Frontal cortex (tissue), 4 donors: Measurements from ENCODE around the gene RBMS3. TPM values are rescaled to one million over a fixed set of nuclear protein-coding genes. Genes with fewer than 3 reads are reported as not detected.

ENCODE experiments used
- DNase-seq, 2 donors: peaks; one replicate each; pipeline ENCODE4 v3.0.0; 2012; ENCODE audit warnings: low spot score in 2 of 2
- FAIRE-seq: peaks from 2 replicates; lab custom pipeline; 2012; peaks lifted over from hg19 to GRCh38; lab: Jason Lieb, UNC
- total RNA-seq: library from RNA; depleted of rRNA; stranded (reverse); fragments of >200 nt; gene quantifications from one replicate; pipeline ENCODE4 v1.2.3, GENCODE V29; 2014
- donor health status: control.
- donor health status: control.
- donor health status: control.

RBMS3 gene
- total RNA-seq, 1 donor from 2014 or later, result 11.4 TPM

DNA sequence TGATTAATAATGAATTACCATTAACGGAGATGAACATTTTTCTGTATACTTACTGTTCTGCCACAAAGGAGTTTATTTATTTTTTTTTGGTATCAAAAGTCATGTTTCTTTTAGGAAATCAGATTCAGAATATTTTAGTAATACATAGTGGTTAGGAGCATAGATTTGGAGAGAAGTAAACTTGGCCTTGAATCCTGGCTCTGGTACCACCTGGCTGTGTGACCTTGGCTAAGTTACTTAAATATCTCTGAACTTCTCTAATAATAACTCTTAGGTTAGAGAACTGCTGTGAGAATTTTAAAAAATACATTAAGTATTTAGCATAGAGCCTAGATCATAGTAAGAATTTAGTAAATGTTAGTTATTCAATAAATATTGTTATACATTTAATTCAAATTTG lies 309.1 kb downstream of the RBMS3 start:
- no peak for FAIRE-seq
- DNase-seq, result no peak

DNA sequence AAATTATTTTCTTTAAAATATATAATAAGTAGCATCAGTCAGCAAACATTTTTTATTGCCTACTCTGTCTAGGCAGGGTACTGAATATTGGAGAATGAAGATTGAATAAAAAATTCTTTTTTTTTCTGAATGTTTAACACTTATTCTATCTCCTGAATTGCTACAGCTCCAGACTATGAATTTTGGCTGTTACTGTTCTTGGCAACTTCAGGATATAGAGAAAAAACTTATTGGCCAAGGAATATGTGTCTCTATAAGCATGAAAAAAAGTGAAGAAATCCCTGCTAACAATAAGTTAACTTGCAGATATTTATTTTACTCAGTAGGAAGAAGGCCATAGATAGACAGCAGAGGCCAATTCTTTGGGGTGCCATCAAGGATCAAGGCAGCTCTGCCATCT lies 309.6 kb downstream of the RBMS3 start:
- DNase-seq (no peak), FAIRE-seq (no peak)

DNA sequence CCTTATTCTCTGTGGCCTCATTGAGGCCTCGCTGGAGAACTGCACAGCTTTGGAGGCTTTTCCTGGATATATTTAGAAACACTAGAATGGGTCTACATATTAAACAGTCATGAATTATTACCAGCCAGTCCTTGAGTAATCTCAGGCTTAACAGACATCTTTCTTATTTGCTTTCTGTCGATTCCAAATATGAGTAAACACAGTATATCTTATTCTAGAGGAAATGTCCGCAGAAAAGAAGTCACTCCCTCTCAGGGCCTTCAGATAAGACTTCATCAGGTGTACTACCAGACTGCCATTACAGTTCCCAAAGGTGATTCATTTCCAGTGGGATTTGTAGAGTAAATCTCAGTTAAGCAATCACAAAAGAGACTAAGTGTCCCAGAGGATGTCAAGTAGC lies 310.7 kb downstream of the RBMS3 start:
- FAIRE-seq, result no peak
- no peak for DNase-seq

DNA sequence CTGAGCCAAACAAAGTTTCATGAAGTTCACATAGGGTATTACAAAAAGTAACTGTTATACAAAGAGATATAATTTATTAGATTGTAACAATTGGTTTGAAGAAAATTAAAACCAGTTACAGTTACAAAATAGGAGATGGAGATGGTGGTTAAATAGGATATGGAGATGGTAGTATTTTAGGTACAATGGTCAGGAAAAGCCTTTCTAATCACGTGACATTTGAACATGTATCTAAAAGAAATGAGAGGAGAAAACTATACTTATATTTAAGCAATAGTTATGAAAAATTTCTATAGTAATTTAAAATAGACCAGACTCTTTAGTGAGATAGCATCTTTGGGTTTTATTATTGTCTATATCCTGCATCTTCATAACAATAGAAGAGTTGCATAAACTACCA lies 312.9 kb downstream of the RBMS3 start:
- DNase-seq (no peak), FAIRE-seq (no peak)

DNA sequence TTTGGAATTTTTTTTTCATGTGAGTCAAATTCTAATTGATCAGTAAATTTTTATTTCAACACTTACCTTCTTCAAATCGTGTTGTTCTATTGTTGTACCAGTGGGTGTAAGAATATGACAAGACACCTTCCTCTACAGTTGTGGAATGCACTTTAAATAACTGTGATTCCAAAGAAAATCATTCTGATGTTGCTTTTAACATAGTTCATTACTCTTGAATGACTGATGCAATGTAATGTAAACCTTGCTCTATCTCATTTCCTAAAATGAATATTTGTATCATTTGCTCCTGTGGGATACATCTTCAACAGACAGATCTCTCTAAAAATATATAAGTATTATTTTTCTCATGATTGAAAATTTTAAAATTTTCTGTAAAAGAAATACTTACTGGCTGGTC lies 313.4 kb downstream of the RBMS3 start:
- no peak for FAIRE-seq

DNA sequence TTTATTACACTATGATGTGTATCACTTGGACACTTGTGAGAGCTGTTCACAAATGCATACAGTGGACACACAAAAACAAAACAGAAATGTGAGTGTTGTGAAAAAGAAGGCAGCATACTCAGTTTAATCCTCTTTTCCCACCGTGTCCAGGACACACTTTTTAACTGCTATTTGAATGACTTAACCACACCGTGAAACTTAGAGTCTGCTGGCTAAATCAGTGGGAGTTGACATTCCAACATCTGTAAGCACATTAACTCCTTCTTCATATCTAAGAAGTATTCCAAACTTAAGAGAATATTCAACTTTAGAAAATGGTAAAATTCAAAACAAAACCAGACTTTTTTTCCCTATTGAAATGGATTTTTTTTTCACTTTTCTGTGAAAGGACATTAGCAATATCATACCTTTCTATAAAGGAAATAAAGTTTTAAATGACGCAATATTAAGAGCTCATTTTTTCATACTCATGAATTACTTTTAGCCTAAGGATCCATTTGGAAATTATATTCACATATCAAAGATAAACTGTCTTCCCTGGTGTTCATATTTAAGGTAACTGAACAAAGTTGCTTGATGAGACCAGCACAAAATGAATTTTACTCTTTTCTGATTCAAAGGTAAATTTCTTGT lies 316.6 kb downstream of the RBMS3 start:
- FAIRE-seq (no peak), DNase-seq (no peak)

More for the DNA sequence above, 313.4 kb downstream of the RBMS3 start:
- DNase-seq, result no peak

DNA sequence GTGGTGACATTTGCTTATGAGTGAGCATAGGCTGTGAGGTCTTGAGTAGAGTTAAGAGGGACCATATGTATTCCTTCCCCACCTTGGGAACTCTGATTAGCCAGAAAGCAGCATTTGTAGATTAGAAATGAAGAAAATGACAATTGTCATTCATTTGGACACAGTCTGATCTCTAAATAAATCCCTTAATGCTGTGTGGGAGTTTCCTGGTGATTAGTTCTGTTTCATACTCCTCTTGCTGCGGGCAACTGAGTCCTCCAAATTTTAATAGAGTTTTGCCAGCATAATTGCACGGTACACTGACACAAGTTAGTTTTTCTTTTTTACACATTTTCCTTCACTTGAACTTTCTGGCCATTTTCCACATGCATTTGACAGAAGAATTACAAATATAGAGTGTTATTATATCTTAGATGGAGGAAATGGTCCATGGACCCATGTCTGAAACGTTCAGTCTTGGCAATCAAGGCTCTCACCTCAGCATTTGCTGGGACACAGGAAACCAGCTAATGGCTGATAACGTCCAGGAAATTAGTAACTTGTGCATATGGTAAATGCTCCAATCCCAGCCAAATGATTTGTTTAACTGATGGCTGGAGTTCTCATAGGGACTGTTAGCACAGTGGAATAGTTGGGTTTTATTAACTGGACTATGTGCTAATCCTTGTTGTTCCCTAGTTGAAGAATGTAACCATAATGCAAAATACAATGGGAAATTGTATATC lies 321.2 kb downstream of the RBMS3 start:
- no peak for DNase-seq
- FAIRE-seq, result no peak

DNA sequence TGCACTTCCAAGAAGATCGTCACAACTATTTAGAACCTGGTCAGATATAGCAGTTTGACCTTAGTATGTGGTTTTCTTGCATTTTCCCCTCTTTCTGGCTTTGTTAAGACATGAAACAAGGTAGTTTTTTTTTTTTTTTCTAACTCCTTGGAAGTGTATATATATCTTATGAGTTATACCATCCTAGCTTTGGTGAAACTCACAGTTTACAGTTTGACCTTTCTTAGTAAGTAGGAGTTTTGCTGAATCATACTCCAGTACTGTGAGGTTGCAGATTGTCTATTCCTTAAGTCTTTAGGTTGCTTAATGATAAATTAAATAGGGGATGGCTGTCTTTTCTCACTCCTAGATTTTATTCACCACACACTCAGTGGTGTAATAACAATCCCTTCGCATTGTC lies 325.0 kb downstream of the RBMS3 start:
- no peak for FAIRE-seq
- no peak for DNase-seq

DNA sequence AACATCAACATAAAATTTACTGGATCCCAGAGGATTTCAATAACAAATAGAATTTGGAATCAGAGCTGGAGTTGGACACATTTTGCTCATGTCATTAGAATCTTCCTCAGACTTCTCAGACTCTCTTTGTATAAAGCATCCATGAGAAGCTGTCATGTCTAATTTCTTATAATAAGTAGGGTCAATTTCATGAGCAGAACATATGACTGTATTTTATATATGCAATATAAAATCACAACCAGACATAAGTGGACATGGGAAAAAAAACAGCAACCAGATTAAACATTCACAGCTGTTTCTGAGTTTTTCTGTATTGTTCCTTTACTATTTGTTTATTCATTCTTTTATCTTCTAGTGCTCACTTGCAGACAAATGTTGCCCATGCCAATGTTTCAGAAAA lies 325.5 kb downstream of the RBMS3 start:
- DNase-seq (no peak), FAIRE-seq (no peak)

DNA sequence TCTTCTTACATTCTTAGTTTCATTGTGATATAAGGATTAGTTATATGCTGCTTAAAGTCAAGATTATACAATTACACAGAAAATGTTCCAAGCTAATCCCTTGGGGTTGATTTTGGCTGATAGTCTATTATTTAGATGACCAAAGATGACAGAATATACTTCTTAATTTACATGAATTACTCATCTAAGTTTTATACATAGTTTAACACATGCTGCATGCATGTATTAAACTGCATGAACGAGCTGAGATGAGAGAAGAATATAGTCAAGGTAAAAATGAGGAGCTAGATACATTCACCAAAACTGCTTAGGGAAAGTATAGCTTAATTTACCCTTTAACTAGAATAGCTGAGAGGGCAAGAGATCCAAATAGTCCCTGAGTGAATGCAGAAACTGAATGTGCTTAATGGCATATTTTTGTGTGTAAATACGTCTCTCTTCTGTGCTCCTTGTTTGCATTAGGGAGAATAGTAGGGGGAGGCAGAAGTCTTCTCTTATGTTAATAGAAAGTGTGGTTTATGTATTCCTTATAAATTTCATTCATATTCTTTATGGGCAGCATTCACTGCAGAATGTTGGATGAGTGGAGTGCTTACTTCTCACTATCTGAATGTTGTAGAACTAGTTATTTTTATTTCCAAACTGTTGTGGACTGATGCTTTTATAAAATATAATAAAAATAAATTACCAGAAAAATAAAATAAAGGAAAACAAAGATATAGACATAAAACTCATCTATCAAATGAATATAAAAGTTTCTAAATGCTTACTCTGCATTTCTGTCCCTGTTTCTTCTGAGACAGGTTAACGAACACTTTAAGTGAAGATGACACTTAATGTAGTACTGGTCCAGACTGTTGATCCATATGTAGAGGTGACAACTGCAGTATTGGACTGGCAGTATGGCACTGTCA lies 327.8 kb downstream of the RBMS3 start:
- FAIRE-seq, result no peak
- no peak for DNase-seq

DNA sequence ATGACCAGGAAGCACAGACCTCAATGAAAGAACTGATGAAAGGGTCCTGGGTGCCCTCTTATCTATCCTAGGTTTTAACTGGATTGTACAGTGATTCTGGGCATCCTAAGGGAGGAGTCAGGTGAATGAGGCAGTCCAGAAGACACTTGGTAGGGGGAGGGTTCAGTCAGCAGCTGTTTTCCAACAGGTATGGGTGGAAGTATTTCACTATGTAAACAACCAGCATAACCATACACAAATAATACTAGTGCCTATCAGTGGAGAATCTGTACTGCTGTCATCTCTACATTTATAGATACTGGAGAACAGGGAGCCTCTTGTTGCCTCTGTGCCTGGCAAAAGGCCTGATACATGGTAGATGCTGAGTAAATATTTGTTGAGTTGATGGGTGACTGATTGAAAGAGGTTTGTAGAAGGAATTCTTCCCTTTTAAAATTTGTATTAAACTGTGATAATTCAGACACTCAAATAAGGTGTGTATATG lies 328.5 kb downstream of the RBMS3 start:
- no peak for FAIRE-seq

DNA sequence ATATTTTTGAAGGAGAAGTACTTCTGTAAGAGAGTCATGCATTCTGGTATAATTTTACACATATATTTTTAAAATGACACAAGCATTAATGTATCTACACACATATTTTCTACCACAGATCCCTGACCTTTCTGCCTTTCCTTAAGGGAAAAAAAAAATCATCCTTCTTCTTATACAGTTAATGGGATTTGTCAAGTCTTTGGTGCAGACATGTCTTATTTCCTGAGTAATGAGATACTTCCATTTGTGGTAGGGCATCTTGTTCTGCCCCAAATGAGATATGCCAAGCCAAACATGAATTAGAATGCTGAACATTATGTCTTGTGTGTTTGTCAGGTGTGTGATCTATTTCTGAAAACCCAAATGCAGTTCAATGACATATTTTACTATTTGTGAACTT lies 329.9 kb downstream of the RBMS3 start:
- DNase-seq, result no peak
- no peak for FAIRE-seq

More for the DNA sequence above, 328.5 kb downstream of the RBMS3 start:
- no peak for DNase-seq

DNA sequence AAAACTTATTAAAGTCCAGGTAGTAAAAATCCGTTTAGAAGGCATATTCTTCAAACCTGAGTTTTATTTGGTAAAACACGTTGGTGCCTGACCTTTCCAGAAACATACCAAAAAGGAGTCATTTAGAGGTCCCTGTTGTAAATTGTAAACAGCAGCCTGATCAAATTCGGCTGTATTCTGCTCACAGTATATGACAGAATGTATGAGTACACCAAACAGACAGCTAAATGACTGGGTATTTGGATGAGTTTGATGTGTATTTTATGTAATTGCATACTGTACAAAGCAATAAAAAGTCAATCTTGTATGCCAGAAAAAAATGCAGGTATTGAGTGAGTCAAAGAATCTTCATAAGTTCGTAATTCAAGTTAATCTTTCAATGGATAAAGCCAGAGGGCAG lies 330.4 kb downstream of the RBMS3 start:
- FAIRE-seq (no peak), DNase-seq (no peak)

DNA sequence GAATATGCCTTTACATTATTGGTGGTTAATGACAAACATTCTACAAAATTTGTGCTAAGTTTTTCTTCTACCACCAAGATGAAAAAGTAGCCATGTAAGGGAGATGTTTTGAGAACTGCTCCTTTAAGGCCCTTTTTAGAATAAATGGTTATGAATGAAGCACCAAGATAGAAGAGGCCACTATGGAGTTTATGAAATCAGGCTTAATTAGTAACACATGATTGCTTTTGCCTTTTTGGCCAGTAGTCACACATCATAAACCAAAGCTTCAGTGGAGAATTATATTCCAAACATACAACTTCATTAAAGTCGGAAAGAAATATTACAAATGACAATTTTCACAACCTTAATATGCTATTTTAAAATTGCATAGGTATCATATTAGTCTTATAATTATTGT lies 331.7 kb downstream of the RBMS3 start:
- FAIRE-seq (no peak), DNase-seq (no peak)

DNA sequence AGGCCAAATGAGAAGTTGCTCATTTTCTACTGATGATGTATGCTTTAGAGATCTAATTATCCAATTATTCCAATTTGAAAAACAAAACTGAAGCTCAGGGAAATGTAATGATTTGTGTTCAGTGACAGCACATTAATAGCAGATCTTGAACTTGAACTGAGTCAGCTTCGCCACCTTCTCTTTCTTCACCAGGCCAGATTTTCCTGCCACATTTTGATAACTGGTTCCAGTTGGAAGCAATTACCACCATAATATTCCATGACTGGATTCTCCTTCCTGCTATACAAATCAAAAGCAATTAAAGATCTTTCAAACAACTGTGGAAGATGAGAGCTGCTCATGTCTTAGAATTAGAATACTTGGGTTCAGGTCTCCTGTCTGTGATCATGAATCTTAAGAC lies 334.1 kb downstream of the RBMS3 start:
- no peak for DNase-seq
- FAIRE-seq, result no peak

DNA sequence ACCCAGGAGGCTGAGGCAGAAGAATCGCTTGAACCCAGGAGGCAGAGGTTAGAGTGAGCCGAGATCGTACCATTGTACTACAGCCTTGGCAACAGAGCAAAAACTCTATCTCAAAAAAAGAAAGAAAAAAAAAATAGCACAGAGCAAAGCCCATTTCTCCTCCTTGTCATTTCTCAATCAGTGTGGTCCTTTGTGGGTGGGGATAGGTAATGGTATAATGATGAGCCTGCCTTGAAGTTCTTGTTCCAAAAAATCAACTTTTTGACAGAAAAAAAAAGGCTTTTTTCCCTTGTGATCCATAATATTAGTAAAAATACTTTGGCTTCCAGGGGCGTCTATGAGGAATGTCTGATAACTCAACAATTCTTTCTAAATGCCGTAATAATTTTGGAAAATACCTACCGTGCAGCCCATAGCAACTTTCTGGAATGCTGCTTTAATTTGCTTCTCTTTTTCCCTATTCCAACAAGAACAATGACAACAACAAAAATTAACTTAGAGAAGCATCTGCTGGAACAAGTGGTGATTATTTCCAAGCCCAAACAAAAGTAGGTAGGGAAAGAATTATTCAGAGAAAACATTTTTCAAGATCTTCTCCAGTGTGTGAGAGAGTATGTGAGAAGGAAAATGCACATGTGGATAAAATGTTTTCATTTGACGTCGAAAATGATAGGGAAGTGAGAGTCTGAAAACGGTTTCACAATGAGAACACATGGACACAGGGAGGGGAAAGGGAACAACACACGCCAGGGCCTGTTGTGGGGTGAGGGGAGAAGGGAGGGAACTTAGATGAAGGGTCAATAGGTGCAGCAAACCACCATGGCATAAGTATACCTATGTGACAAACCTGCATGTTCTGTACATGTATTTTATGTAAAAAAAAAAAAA lies 337.8 kb downstream of the RBMS3 start:
- no peak for DNase-seq

DNA sequence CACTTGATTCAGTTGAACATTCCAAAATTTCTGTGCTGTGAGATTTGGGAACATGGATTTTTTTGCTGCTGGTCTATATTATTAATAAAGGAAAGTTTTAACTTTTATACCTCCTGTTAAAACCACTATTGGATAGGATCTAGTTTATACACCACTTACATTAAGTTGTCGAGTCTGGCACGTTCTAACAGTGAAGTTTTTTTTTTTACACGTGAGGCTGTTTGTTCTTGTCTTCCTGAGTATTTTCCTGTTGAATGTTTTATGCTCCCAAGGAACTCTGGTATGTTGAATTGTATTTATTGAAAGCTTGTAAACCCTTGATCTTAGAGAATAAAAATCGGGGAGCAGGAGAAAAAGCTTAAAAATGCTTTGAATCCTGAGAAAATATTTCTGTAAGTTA lies 338.8 kb downstream of the RBMS3 start:
- FAIRE-seq (no peak), DNase-seq (no peak)

More for the DNA sequence above, 337.8 kb downstream of the RBMS3 start:
- no peak for FAIRE-seq

DNA sequence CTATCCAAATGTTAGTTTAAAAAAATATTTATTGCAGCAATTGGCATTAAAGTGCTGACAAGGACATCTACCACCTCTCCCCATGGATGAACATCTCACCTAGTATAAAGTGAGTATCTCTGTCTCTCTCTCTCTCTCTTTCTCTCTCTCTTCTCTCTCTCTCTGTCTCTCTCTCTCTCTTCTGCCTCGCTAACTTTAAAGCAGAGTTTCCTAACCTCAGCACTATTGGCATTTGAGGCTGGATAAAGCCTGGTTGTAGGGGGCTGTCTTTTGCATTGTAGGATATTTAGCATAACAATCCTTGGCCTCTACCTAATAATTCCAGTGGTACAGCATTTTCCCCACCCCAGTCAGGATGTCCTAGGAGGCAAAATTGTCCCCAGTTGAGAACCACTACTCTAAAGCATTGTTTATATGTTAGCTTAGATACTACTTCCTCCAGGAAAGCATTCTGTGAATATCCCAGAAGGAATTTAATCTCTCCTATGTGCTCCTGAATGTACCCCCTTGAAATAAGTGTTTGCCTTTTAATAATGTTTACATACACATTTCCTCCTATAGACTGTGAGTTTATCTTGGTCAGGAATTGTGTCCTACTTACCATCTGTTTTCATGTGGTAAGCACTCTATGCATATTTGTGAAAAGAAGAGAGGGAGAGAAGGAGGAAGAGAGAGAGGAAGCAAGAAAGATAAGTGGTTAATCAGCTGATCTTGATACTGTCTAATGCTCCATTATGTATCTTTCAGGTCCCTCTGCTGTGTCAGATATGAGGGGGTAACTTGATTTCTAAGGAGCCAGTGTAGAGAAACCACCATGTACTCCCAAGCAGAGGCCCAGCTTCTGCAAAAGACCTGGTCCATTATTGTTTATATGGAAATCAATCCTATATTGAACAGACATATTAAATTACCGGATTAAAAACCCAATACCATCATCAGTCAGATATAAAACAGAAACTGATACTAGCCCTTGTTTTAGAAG lies 346.6 kb downstream of the RBMS3 start:
- FAIRE-seq (no peak), DNase-seq (no peak)
